B cell (primary cell): Measurements from ENCODE around the gene DAB1. TPM values are rescaled to one million over a fixed set of nuclear protein-coding genes. Genes with fewer than 3 reads are reported as not detected.

Source experiments
- ATAC-seq: fragments of 200-7000 bp; cut with Tn5 transposase; one replicate; pipeline ENCODE4 v1.10.0; 2021; ENCODE audit warnings: low read depth, mild to moderate bottlenecking, moderate number of reproducible peaks, moderate library complexity
- CTCF ChIA-PET: fragments of 350-600 bp; sonication (Branson Sonifier 250); formaldehyde crosslinking; loops from one replicate; lab custom pipeline; 2021; ENCODE audit warnings: antibody characterized with exemption, inconsistent platforms; lab: Charles Lee
- POLR2A ChIA-PET: fragments of 350-600 bp; sonication (Branson Sonifier 250); formaldehyde crosslinking; loops from one replicate; lab custom pipeline; 2021; ENCODE audit warnings: antibody characterized with exemption; lab: Charles Lee
- DNase-seq: peaks from one replicate; pipeline ENCODE4 v3.0.0; 2013
- H2AFZ ChIP-seq: 2 replicates; pipeline ENCODE4 v1.6.1; 2012; ENCODE audit warnings: mild to moderate bottlenecking, low read depth, low read length; ENCODE audit not compliant: insufficient read depth, poor library complexity, severe bottlenecking
- H3K27ac ChIP-seq, 2 donors: 1 replicate in 1 of 2; 2 replicates in 1 of 2; pipeline ENCODE4 v1.5.1; 2012 to 2013; ENCODE audit warnings: low read length in 2 of 2, mild to moderate bottlenecking in 2 of 2, moderate library complexity in 1 of 2
- H3K27me3 ChIP-seq, 4 experiments: fragments of 200-600 bp in 1 of 4; sonication (generic) in 1 of 4; replicated peaks in 1 of 4; 1 replicate in 2 of 4; 2 replicates in 2 of 4; pipeline versions ENCODE4 v1.6.1 to v1.7.0; 2013 to 2016; ENCODE audit warnings: low read length in 3 of 4, mild to moderate bottlenecking in 2 of 4, mixed read lengths in 1 of 4, moderate library complexity in 1 of 4; ENCODE audit not compliant: insufficient read depth in 4 of 4, control insufficient read depth in 3 of 4; ENCODE audit errors: control extremely low read depth in 1 of 4
- H3K36me3 ChIP-seq, 2 experiments: replicated peaks in 1 of 2; 1 replicate in 1 of 2; 2 replicates in 1 of 2; pipeline versions ENCODE4 v1.6.1 to v1.7.1; 2013; ENCODE audit warnings: low read length in 1 of 2; ENCODE audit not compliant: insufficient read depth in 2 of 2, control insufficient read depth in 1 of 2; ENCODE audit errors: control extremely low read depth in 1 of 2, extremely low read depth in 1 of 2
- H3K4me1 ChIP-seq, 2 donors: fragments of 200-600 bp in 1 of 2; sonication (generic) in 1 of 2; 1 replicate in 1 of 2; 2 replicates in 1 of 2; pipeline versions ENCODE4 v1.5.1 to v1.6.1; 2013 to 2017; ENCODE audit warnings: low read length in 2 of 2; ENCODE audit not compliant: control insufficient read depth in 2 of 2, insufficient read depth in 2 of 2
- H3K4me2 ChIP-seq: replicated peaks from 2 replicates; pipeline ENCODE3; 2012; ENCODE audit warnings: mild to moderate bottlenecking, low read depth, low read length; ENCODE audit not compliant: poor library complexity, severe bottlenecking
- H3K4me3 ChIP-seq, 5 experiments: fragments of 200-600 bp in 1 of 5; sonication (generic) in 1 of 5; 1 replicate in 3 of 5; 2 replicates in 2 of 5; pipeline versions ENCODE4 v1.5.1 to v1.7.0; 2011 to 2016; ENCODE audit warnings: low read length in 4 of 5, mild to moderate bottlenecking in 4 of 5, low read depth in 2 of 5, control low read depth in 1 of 5, moderate library complexity in 1 of 5; ENCODE audit not compliant: insufficient read depth in 1 of 5; ENCODE audit errors: control extremely low read depth in 1 of 5, extremely low read depth in 1 of 5
- H3K79me2 ChIP-seq: fragments of 200-600 bp; sonication (generic); one replicate; pipeline ENCODE4 v1.6.0; 2016; ENCODE audit warnings: low read length; ENCODE audit not compliant: control insufficient read depth, insufficient read depth
- H3K9ac ChIP-seq: fragments of 200-600 bp; sonication (generic); 2 replicates; pipeline ENCODE4 v1.6.1; 2017; ENCODE audit warnings: mild to moderate bottlenecking, low read length, moderate library complexity
- H3K9me3 ChIP-seq, 3 donors: one replicate each; pipeline versions ENCODE4 v1.6.1 to v1.7.1; 2013; ENCODE audit warnings: low read length in 2 of 3; ENCODE audit not compliant: control insufficient read depth in 2 of 3, insufficient read depth in 1 of 3; ENCODE audit errors: control extremely low read depth in 1 of 3
- H4K20me1 ChIP-seq: 2 replicates; pipeline ENCODE4 v1.6.0; 2012; ENCODE audit warnings: mild to moderate bottlenecking, low read length; ENCODE audit not compliant: insufficient read depth, control insufficient read depth, poor library complexity, severe bottlenecking
- H3K27ac Mint-ChIP-seq: one replicate; pipeline ENCODE4 v1.8.0; 2021; ENCODE audit warnings: mixed read lengths
- H3K27me3 Mint-ChIP-seq: one replicate; pipeline ENCODE4 v1.8.0; 2021; ENCODE audit warnings: mixed read lengths
- H3K4me1 Mint-ChIP-seq: one replicate; pipeline ENCODE4 v1.8.0; 2021; ENCODE audit warnings: mixed read lengths
- H3K4me3 Mint-ChIP-seq: one replicate; pipeline ENCODE4 v1.8.0; 2021; ENCODE audit warnings: mixed read lengths
- H3K9me3 Mint-ChIP-seq: one replicate; pipeline ENCODE4 v1.8.0; 2022; ENCODE audit warnings: mixed read lengths; ENCODE audit not compliant: insufficient read depth
- EZH2 ChIP-seq: IDR thresholded peaks from 2 replicates; pipeline ENCODE4 v1.6.1; 2012; ENCODE audit warnings: borderline replicate concordance, low read depth, mild to moderate bottlenecking, moderate library complexity, low read length; ENCODE audit not compliant: insufficient read depth, poor library complexity, severe bottlenecking
- WGBS: methylation state at CpG from one replicate; pipeline ENCODE4 v1.1.5; 2013; ENCODE audit warnings: missing lambda C conversion rate; ENCODE audit not compliant: insufficient coverage; 5-methylcytosine and 5-hydroxymethylcytosine counted together
- intact Hi-C: fragments of 100-400 bp; cut with micrococcal nuclease; formaldehyde crosslinking; loops from one replicate; pipeline ENCODE4 v1.10.0; 2022
- polyA plus RNA-seq: library from polyadenylated mRNA; depleted of rRNA; stranded (reverse); fragments of >200 nt; gene quantifications from 2 replicates; pipeline ENCODE4 v1.2.3, GENCODE V29; 2012
- total RNA-seq, 2 donors: library from RNA; stranded (reverse); fragments of 120-200 nt in 1 of 2; gene quantifications; 1 replicate in 1 of 2; 2 replicates in 1 of 2; pipeline versions ENCODE4 v1.2.3 to v1.2.4, GENCODE V29; 2013 to 2022
- TF ChIP-seq, protein P1 (sequence below): fragments of 200-600 bp; IDR thresholded peaks from one replicate; pipeline ENCODE4 v1.8.0; 2022; ENCODE audit warnings: antibody characterized with exemption, mild to moderate bottlenecking

DAB1 gene
- total and polyA plus RNA-seq, 2 donors (not counting 1 experiment from before 2014, with no cell fraction given), result not detected

GRCh38 chr1:57384901-57385300 is 39.0 kb downstream of the DAB1 start:
- Histone ChIP-seq H3K4me1 (no peaks in the 10 kb centered on the region), H3K36me3 (no peaks in the 10 kb centered on the region), H3K9ac (no peak overlapping the region), H3K79me2 (no peaks in the 10 kb centered on the region), H4K20me1 (no peaks in the 10 kb centered on the region), H3K9me3 (no peaks in the 10 kb centered on the region), H3K4me2 (no peak overlapping the region), H3K27me3 (no peaks in the 10 kb centered on the region), H3K4me3 (no peak overlapping the region), H3K27ac (no peak overlapping the region), H2AFZ (no peak overlapping the region)
- DNase-seq (no peak), ATAC-seq (no peak)
- H3K4me1 Mint-ChIP-seq, result no peaks in the 10 kb centered on the region
- POLR2A ChIA-PET, result no interaction called here
- CTCF ChIA-PET, result no interaction called here
- H3K4me3 Mint-ChIP-seq, result no peak overlapping the region
- TF ChIP-seq EZH2, result no peak
- TF ChIP-seq, protein P1, sequence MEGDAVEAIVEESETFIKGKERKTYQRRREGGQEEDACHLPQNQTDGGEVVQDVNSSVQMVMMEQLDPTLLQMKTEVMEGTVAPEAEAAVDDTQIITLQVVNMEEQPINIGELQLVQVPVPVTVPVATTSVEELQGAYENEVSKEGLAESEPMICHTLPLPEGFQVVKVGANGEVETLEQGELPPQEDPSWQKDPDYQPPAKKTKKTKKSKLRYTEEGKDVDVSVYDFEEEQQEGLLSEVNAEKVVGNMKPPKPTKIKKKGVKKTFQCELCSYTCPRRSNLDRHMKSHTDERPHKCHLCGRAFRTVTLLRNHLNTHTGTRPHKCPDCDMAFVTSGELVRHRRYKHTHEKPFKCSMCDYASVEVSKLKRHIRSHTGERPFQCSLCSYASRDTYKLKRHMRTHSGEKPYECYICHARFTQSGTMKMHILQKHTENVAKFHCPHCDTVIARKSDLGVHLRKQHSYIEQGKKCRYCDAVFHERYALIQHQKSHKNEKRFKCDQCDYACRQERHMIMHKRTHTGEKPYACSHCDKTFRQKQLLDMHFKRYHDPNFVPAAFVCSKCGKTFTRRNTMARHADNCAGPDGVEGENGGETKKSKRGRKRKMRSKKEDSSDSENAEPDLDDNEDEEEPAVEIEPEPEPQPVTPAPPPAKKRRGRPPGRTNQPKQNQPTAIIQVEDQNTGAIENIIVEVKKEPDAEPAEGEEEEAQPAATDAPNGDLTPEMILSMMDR, result no peak
- intact Hi-C loops, result no loop called here
- no peaks in the 10 kb centered on the region for H3K9me3 Mint-ChIP-seq
- peaks cover 4% of the 10 kb centered on the region for H3K27me3 Mint-ChIP-seq
- H3K27ac Mint-ChIP-seq, result no peak overlapping the region
- no CpG with 5 or more reads among the region's 1 CpG for WGBS

- no peaks in the 10 kb centered on the region for H3K4me1 Mint-ChIP-seq
- H3K27ac Mint-ChIP-seq, result no peak overlapping the region
- Histone ChIP-seq H3K27me3 (no peaks in the 10 kb centered on the region), H3K36me3 (no peaks in the 10 kb centered on the region), H3K9me3 (no peaks in the 10 kb centered on the region), H3K4me2 (no peak overlapping the region), H2AFZ (no peak overlapping the region), H3K9ac (no peak overlapping the region), H3K79me2 (no peaks in the 10 kb centered on the region), H3K4me1 (no peaks in the 10 kb centered on the region), H4K20me1 (no peaks in the 10 kb centered on the region), H3K27ac (no peak overlapping the region), H3K4me3 (no peak overlapping the region)
- ATAC-seq (no peak), DNase-seq (no peak)
- H3K9me3 Mint-ChIP-seq, result no peaks in the 10 kb centered on the region
- TF ChIP-seq EZH2, result no peak
- TF ChIP-seq, protein P1, result no peak
- H3K4me3 Mint-ChIP-seq, result no peak overlapping the region
- peaks cover 4% of the 10 kb centered on the region for H3K27me3 Mint-ChIP-seq
- ChIA-PET POLR2A (no interaction called here), CTCF (no interaction called here)
- no CpG with 5 or more reads among the region's 4 CpGs for WGBS
- intact Hi-C loops, result no loop called here
Observed at GRCh38 chr1:57384284-57384683, 39.6 kb downstream of the DAB1 start.
